IMR-90 (cell line): Measurements from ENCODE around the gene CACNA1D. TPM values are rescaled to one million over a fixed set of nuclear protein-coding genes. Genes with fewer than 3 reads are reported as not detected.

Experiments used
- ATAC-seq: fragments of 200-7000 bp; cut with Tn5 transposase; 2 replicates; pipeline ENCODE4 v1.9.1; 2020; ENCODE audit warnings: low read depth, mild to moderate bottlenecking, moderate library complexity
- BruUV-seq: library from RNA; stranded (reverse); fragments of 400-500 nt; replicated peaks from 2 replicates; lab custom pipeline; 2021; lab: Mats Ljungman, UMichigan
- CTCF ChIA-PET: fragments of 300-600 bp; formaldehyde crosslinking; extraction: SDS; loops from one replicate; lab custom pipeline; 2021; ENCODE audit warnings: antibody characterized with exemption; lab: Yijun Ruan, JAX
- POLR2A ChIA-PET: fragments of 300-600 bp; sonication (Branson Sonifier 250); formaldehyde crosslinking; loops from one replicate; lab custom pipeline; 2022; ENCODE audit warnings: antibody characterized with exemption; ENCODE audit not compliant: unreplicated experiment; lab: Charles Lee
- DNase-seq: peaks from one replicate; pipeline ENCODE4 v3.0.0; 2013
- H2AFZ ChIP-seq: replicated peaks from 2 replicates; pipeline ENCODE3; 2013; ENCODE audit warnings: low read length, mild to moderate bottlenecking; ENCODE audit not compliant: poor library complexity
- H2AK5ac ChIP-seq: 2 replicates; pipeline ENCODE4 v1.6.1; 2013; ENCODE audit warnings: low read depth, low read length, inconsistent platforms
- H2AK9ac ChIP-seq: replicated peaks from 2 replicates; pipeline ENCODE3; 2013; ENCODE audit warnings: mild to moderate bottlenecking, low read depth, low read length, moderate library complexity; ENCODE audit not compliant: poor library complexity
- H2BK120ac ChIP-seq: 2 replicates; pipeline ENCODE4 v1.6.1; 2013; ENCODE audit warnings: low read depth, low read length, inconsistent platforms
- H2BK15ac ChIP-seq: 3 replicates; pipeline ENCODE4 v1.6.1; 2013; ENCODE audit warnings: low read depth, low read length, inconsistent platforms
- H2BK20ac ChIP-seq: 2 replicates; pipeline ENCODE4 v1.6.1; 2013; ENCODE audit warnings: low read depth, mild to moderate bottlenecking, inconsistent platforms, low read length, moderate library complexity
- H2BK5ac ChIP-seq: 2 replicates; pipeline ENCODE4 v1.6.1; 2013; ENCODE audit warnings: mild to moderate bottlenecking, low read depth, low read length, inconsistent platforms; ENCODE audit not compliant: poor library complexity, severe bottlenecking
- H3K14ac ChIP-seq: replicated peaks from 2 replicates; pipeline ENCODE4 v1.6.1; 2013; ENCODE audit warnings: low read depth, low read length, inconsistent platforms
- H3K18ac ChIP-seq: 2 replicates; pipeline ENCODE4 v1.6.1; 2013; ENCODE audit warnings: low read depth, low read length, control low read depth
- H3K23ac ChIP-seq: 2 replicates; pipeline ENCODE4 v1.6.1; 2013; ENCODE audit warnings: low read depth, low read length, inconsistent platforms
- H3K27ac ChIP-seq: 2 replicates; pipeline ENCODE4 v1.5.1; 2013; ENCODE audit warnings: mild to moderate bottlenecking, control low read depth, low read length; ENCODE audit not compliant: insufficient read depth
- H3K27me3 ChIP-seq: 2 replicates; pipeline ENCODE4 v1.6.1; 2013; ENCODE audit warnings: low read length; ENCODE audit not compliant: control insufficient read depth, insufficient read depth
- H3K36me3 ChIP-seq: 2 replicates; pipeline ENCODE4 v1.6.1; 2013; ENCODE audit warnings: low read length, mixed read lengths; ENCODE audit not compliant: control insufficient read depth, insufficient read depth
- H3K4ac ChIP-seq: 2 replicates; pipeline ENCODE4 v1.6.1; 2013; ENCODE audit warnings: low read depth, low read length, inconsistent platforms
- H3K4me1 ChIP-seq: 2 replicates; pipeline ENCODE4 v1.6.1; 2013; ENCODE audit warnings: low read length, mixed read lengths; ENCODE audit not compliant: control insufficient read depth, insufficient read depth
- H3K4me2 ChIP-seq: 2 replicates; pipeline ENCODE4 v1.6.1; 2013; ENCODE audit warnings: low read depth, mild to moderate bottlenecking, control low read depth, low read length, moderate library complexity
- H3K4me3 ChIP-seq: 2 replicates; pipeline ENCODE4 v1.5.1; 2013; ENCODE audit warnings: low read depth, mild to moderate bottlenecking, control low read depth, low read length, moderate library complexity; ENCODE audit not compliant: insufficient read depth
- H3K56ac ChIP-seq: 2 replicates; pipeline ENCODE4 v1.6.1; 2013; ENCODE audit warnings: low read length, inconsistent platforms; ENCODE audit not compliant: insufficient read depth; ENCODE audit errors: extremely low read depth
- H3K79me1 ChIP-seq, 2 experiments: 2 replicates each; pipeline ENCODE4 v1.6.1; 2013; ENCODE audit warnings: low read length in 2 of 2, inconsistent platforms in 1 of 2, low read depth in 1 of 2
- H3K9ac ChIP-seq: 2 replicates; pipeline ENCODE4 v1.6.1; 2013; ENCODE audit warnings: low read depth, low read length, control low read depth
- H3K9me1 ChIP-seq: 2 replicates; pipeline ENCODE4 v1.6.1; 2013; ENCODE audit warnings: low read length, inconsistent platforms; ENCODE audit not compliant: insufficient read depth
- H3K9me3 ChIP-seq: 2 replicates; pipeline ENCODE4 v1.6.1; 2013; ENCODE audit warnings: low read length; ENCODE audit not compliant: control insufficient read depth, insufficient read depth
- H4K20me1 ChIP-seq: 2 replicates; pipeline ENCODE4 v1.6.1; 2013; ENCODE audit warnings: low read length, inconsistent platforms; ENCODE audit not compliant: insufficient read depth
- H4K5ac ChIP-seq: 2 replicates; pipeline ENCODE4 v1.6.1; 2013; ENCODE audit warnings: mild to moderate bottlenecking, low read depth, low read length, control low read depth
- H4K8ac ChIP-seq, 2 experiments: 2 replicates each; pipeline ENCODE4 v1.6.1; 2013; ENCODE audit warnings: low read depth in 2 of 2, low read length in 2 of 2, control low read depth in 1 of 2, inconsistent platforms in 1 of 2
- H4K91ac ChIP-seq: 2 replicates; pipeline ENCODE4 v1.6.1; 2013; ENCODE audit warnings: low read depth, low read length, inconsistent platforms; ENCODE audit not compliant: insufficient read depth
- BHLHE40 ChIP-seq: fragments of 150-350 bp; IDR thresholded peaks from 2 replicates; pipeline ENCODE4 v1.6.1; 2016; ENCODE audit warnings: mild to moderate bottlenecking, low read depth, low read length
- CEBPB ChIP-seq: IDR thresholded peaks from 2 replicates; pipeline ENCODE4 v1.6.1; 2012; ENCODE audit warnings: low read depth, low read length, improper control_type of control experiment
- CHD1 ChIP-seq: IDR thresholded peaks from 2 replicates; pipeline ENCODE4 v1.6.1; 2012; ENCODE audit warnings: low read depth, low read length, improper control_type of control experiment
- CTCF ChIP-seq: conservative IDR thresholded peaks from 2 replicates; pipeline ENCODE4 v1.5.1; 2012; ENCODE audit warnings: mild to moderate bottlenecking, low read depth, low read length, improper control_type of control experiment
- ELK1 ChIP-seq: fragments of 150-350 bp; IDR thresholded peaks from 2 replicates; pipeline ENCODE4 v1.6.1; 2016; ENCODE audit warnings: low read depth, mild to moderate bottlenecking, low read length, moderate library complexity, borderline replicate concordance
- FOS ChIP-seq: fragments of 150-350 bp; IDR thresholded peaks from 2 replicates; pipeline ENCODE4 v1.6.1; 2016; ENCODE audit warnings: low read depth, low read length
- MAFK ChIP-seq: IDR thresholded peaks from 2 replicates; pipeline ENCODE4 v1.6.1; 2012; ENCODE audit warnings: low read depth, low read length, improper control_type of control experiment
- MAZ ChIP-seq: IDR thresholded peaks from 2 replicates; pipeline ENCODE4 v1.6.1; 2012; ENCODE audit warnings: low read depth, mild to moderate bottlenecking, low read length, improper control_type of control experiment, moderate library complexity, borderline replicate concordance
- MXI1 ChIP-seq: IDR thresholded peaks from 2 replicates; pipeline ENCODE4 v1.6.1; 2012; ENCODE audit warnings: low read depth, mild to moderate bottlenecking, low read length, moderate library complexity, borderline replicate concordance
- NFE2L2 ChIP-seq: fragments of 150-350 bp; IDR thresholded peaks from 2 replicates; pipeline ENCODE4 v1.6.1; 2016; ENCODE audit warnings: low read depth, mild to moderate bottlenecking, low read length
- POLR2A ChIP-seq: IDR thresholded peaks from 2 replicates; pipeline ENCODE4 v1.6.1; 2012; ENCODE audit warnings: mild to moderate bottlenecking, low read depth, low read length
- RAD21 ChIP-seq: IDR thresholded peaks from 2 replicates; pipeline ENCODE4 v1.6.1; 2012; ENCODE audit warnings: low read length, improper control_type of control experiment
- RCOR1 ChIP-seq: IDR thresholded peaks from 2 replicates; pipeline ENCODE4 v1.6.1; 2012; ENCODE audit warnings: mild to moderate bottlenecking, low read length, improper control_type of control experiment; ENCODE audit not compliant: insufficient replicate concordance
- RFX5 ChIP-seq: IDR thresholded peaks from 2 replicates; pipeline ENCODE4 v1.8.0; 2012; ENCODE audit warnings: low read depth, mild to moderate bottlenecking, low read length, moderate library complexity
- SMC3 ChIP-seq: fragments of 150-350 bp; IDR thresholded peaks from 2 replicates; pipeline ENCODE4 v1.6.1; 2016; ENCODE audit warnings: low read depth, mild to moderate bottlenecking, antibody characterized with exemption, low read length, moderate library complexity
- USF2 ChIP-seq: fragments of 150-350 bp; IDR thresholded peaks from 2 replicates; pipeline ENCODE4 v1.6.1; 2017; ENCODE audit warnings: mild to moderate bottlenecking, antibody characterized with exemption, low read length, low read depth
- WGBS, 2 experiments: methylation state at CpG; one replicate each; pipeline versions ENCODE4 v1.1.5 to v1.1.7; 2013; ENCODE audit warnings: missing lambda C conversion rate in 2 of 2; ENCODE audit not compliant: insufficient read length in 1 of 2; ENCODE audit errors: extremely low coverage in 2 of 2; 5-methylcytosine and 5-hydroxymethylcytosine counted together
- dilution Hi-C: fragments of 300-500 bp; cut with HindIII; formaldehyde crosslinking; loops from one replicate; pipeline ENCODE4 v1.14.3; 2018; ENCODE audit warnings: low sequenced_read_pairs; ENCODE audit not compliant: unreplicated experiment
- in situ Hi-C: fragments of 300-500 bp; cut with MboI; formaldehyde crosslinking; loops from 3 replicates; pipeline ENCODE4 v1.14.3; 2019; ENCODE audit warnings: low sequenced_read_pairs, inconsistent platforms, mixed read lengths
- intact Hi-C: fragments of 100-400 bp; cut with micrococcal nuclease; formaldehyde crosslinking; loops from 2 replicates; pipeline ENCODE4 v1.10.0; 2022
- polyA plus RNA-seq, 3 experiments: library from polyadenylated mRNA; depleted of rRNA; stranded (reverse); fragments of >200 nt; gene quantifications; 2 replicates each; pipeline ENCODE4 v1.2.3, GENCODE V29; 2012; ENCODE audit warnings: low replicate concordance in 1 of 3
- total RNA-seq: library from RNA; depleted of rRNA; stranded (reverse); fragments of >200 nt; gene quantifications from 2 replicates; pipeline ENCODE4 v1.2.3, GENCODE V29; 2012

CACNA1D gene
- total and polyA plus RNA-seq, 2 of the 4 experiments (the other 2 are of a cell fraction), result 0.07 TPM; not detected in 1

GRCh38 chr3:53674582-53674981 lies 180.2 kb downstream of the CACNA1D start:
- H2BK15ac ChIP-seq, result no peak overlapping the region
- WGBS, 2 experiments, result no CpG with 5 or more reads among the region's 8 CpGs
- dilution Hi-C loops (no loop called here), intact Hi-C loops (no loop called here), in situ Hi-C loops (no loop called here)
- DNase-seq, result no peak
- no peaks in the 10 kb centered on the region for H3K9me3 ChIP-seq
- H3K27ac ChIP-seq, result no peak overlapping the region
- TF ChIP-seq RFX5 (no peak), ELK1 (no peak), CHD1 (no peak), MXI1 (no peak), SMC3 (no peak), MAFK (no peak), BHLHE40 (no peak), MAZ (no peak), FOS (no peak), RCOR1 (no peak), NFE2L2 (no peak), POLR2A (no peak), RAD21 (no peak), CTCF (no peak), USF2 (no peak), CEBPB (no peak)
- CTCF ChIA-PET, result no interaction called here
- no peak overlapping the region for H4K5ac ChIP-seq
- H2AK9ac ChIP-seq, result no peak overlapping the region
- no peak overlapping the region for H3K4ac ChIP-seq
- ATAC-seq, result no peak
- H4K8ac ChIP-seq, result no peak overlapping the region
- H3K4me2 ChIP-seq, result no peak overlapping the region
- peaks cover 6% of the 10 kb centered on the region for H3K27me3 ChIP-seq
- H2BK5ac ChIP-seq, result no peak overlapping the region
- no peak overlapping the region for H2BK120ac ChIP-seq
- H4K20me1 ChIP-seq, result no peaks in the 10 kb centered on the region
- H3K56ac ChIP-seq, result no peak overlapping the region
- no peak overlapping the region for H3K9ac ChIP-seq
- no peaks in the 10 kb centered on the region for H3K4me1 ChIP-seq
- no peaks in the 10 kb centered on the region for H3K79me1 ChIP-seq
- H3K9me1 ChIP-seq, result no peaks in the 10 kb centered on the region
- H3K4me3 ChIP-seq, result no peak overlapping the region
- BruUV-seq, result no TSS peak
- H3K18ac ChIP-seq, result no peak overlapping the region
- POLR2A ChIA-PET, result no interaction called here
- H3K14ac ChIP-seq, result no peak overlapping the region
- H3K23ac ChIP-seq, result no peak overlapping the region
- H2AK5ac ChIP-seq, result no peak overlapping the region
- no peak overlapping the region for H2BK20ac ChIP-seq
- H3K36me3 ChIP-seq, result no peaks in the 10 kb centered on the region
- no peak overlapping the region for H4K91ac ChIP-seq
- no peak overlapping the region for H2AFZ ChIP-seq
